HCT116 (cell line): Measurements from ENCODE around the gene AXIN1. TPM values are rescaled to one million over a fixed set of nuclear protein-coding genes. Genes with fewer than 3 reads are reported as not detected.

Source experiments
- ATAC-seq: fragments of 200-7000 bp; cut with Tn5 transposase; 2 replicates; pipeline ENCODE4 v1.9.1; 2020; ENCODE audit warnings: mild to moderate bottlenecking, moderate library complexity
- BruUV-seq: library from RNA; stranded (reverse); fragments of 400-500 nt; replicated peaks from 2 replicates; lab custom pipeline; 2021; lab: Mats Ljungman, UMichigan
- CTCF ChIA-PET: fragments of 300-600 bp; sonication (Branson Sonifier 250); formaldehyde crosslinking; loops from one replicate; lab custom pipeline; 2021; ENCODE audit warnings: antibody characterized with exemption; lab: Charles Lee
- POLR2A ChIA-PET: fragments of 300-600, 350-600 bp; sonication (Branson Sonifier 250); formaldehyde crosslinking; loops from one replicate; lab custom pipeline; 2021; ENCODE audit warnings: antibody characterized with exemption; lab: Charles Lee
- RAD21 ChIA-PET, 2 experiments: fragments of 300-600 bp; sonication (Branson Sonifier 250); formaldehyde crosslinking; loops; one replicate each; lab custom pipeline; 2023; ENCODE audit warnings: low total read pairs in 2 of 2; ENCODE audit not compliant: uncharacterized antibody in 2 of 2, unreplicated experiment in 2 of 2, low non-redundant PET in 1 of 2; lab: Charles Lee
- DNase-seq: peaks from one replicate; pipeline ENCODE4 v3.0.0-alpha.2; 2010; ENCODE audit warnings: low read depth, low spot score
- H2AFZ ChIP-seq: fragments of 200-600 bp; shearing (Covaris generic), sonication (generic); 2 replicates; pipeline ENCODE4 v1.6.1; 2017; ENCODE audit warnings: low read depth, mixed run types, mixed read lengths, antibody characterized with exemption, low read length; ENCODE audit not compliant: poor library complexity, severe bottlenecking
- H3K27ac ChIP-seq: 2 replicates; pipeline ENCODE4 v1.5.1; 2012; ENCODE audit warnings: low read depth, low read length
- H3K27me3 ChIP-seq: fragments of 200-600 bp; sonication (generic); 2 replicates; pipeline ENCODE4 v1.6.1; 2016; ENCODE audit warnings: mixed run types, low read length, mixed read lengths; ENCODE audit not compliant: insufficient read depth
- H3K36me3 ChIP-seq, 2 experiments: fragments of 200-500 bp in 1 of 2; fragments of 200-600 bp in 1 of 2; sonication (Bioruptor generic) in 1 of 2; sonication (generic) in 1 of 2; 2 replicates each; pipeline versions ENCODE4 v1.5.1 to v1.6.1; 2014 to 2016; ENCODE audit warnings: low read length in 2 of 2, inconsistent platforms in 1 of 2, mixed read lengths in 1 of 2, mixed run types in 1 of 2; ENCODE audit not compliant: insufficient read depth in 2 of 2, control insufficient read depth in 1 of 2
- H3K4me1 ChIP-seq, 2 experiments: fragments of 200-600 bp in 1 of 2; sonication (generic) in 1 of 2; 2 replicates each; pipeline versions ENCODE4 v1.5.1 to v1.6.1; 2012 to 2017; ENCODE audit warnings: low read length in 2 of 2, inconsistent platforms in 1 of 2, mild to moderate bottlenecking in 1 of 2, mixed read lengths in 1 of 2, mixed run types in 1 of 2, moderate library complexity in 1 of 2; ENCODE audit not compliant: insufficient read depth in 2 of 2, control insufficient read depth in 1 of 2
- H3K4me2 ChIP-seq: fragments of 200-600 bp; sonication (generic); 2 replicates; pipeline ENCODE4 v1.6.1; 2017; ENCODE audit warnings: mixed run types, low read length, mixed read lengths
- H3K4me3 ChIP-seq, 2 experiments: fragments of 200-600 bp in 1 of 2; sonication (generic) in 1 of 2; replicated peaks in 1 of 2; 2 replicates each; pipeline ENCODE4 v1.5.1; 2011 to 2016; ENCODE audit warnings: low read length in 2 of 2, control low read depth in 1 of 2, low read depth in 1 of 2, mild to moderate bottlenecking in 1 of 2, mixed read lengths in 1 of 2, mixed run types in 1 of 2
- H3K79me2 ChIP-seq: fragments of 200-600 bp; sonication (generic); 2 replicates; pipeline ENCODE4 v1.6.1; 2017; ENCODE audit warnings: mild to moderate bottlenecking, mixed run types, low read length, moderate library complexity, mixed read lengths; ENCODE audit not compliant: insufficient read depth
- H3K9ac ChIP-seq: fragments of 200-600 bp; sonication (generic); 2 replicates; pipeline ENCODE4 v1.6.1; 2016; ENCODE audit warnings: low read length, mixed read lengths
- H3K9me2 ChIP-seq: fragments of 200-600 bp; sonication (generic), shearing (Covaris generic); 2 replicates; pipeline ENCODE4 v1.6.1; 2017; ENCODE audit warnings: mixed run types, mild to moderate bottlenecking, moderate library complexity; ENCODE audit not compliant: insufficient read depth
- H3K9me3 ChIP-seq, 2 experiments: fragments of 200-500 bp in 1 of 2; fragments of 200-600 bp in 1 of 2; sonication (Bioruptor generic) in 1 of 2; sonication (generic) in 1 of 2; 2 replicates each; pipeline ENCODE4 v1.6.1; 2014 to 2017; ENCODE audit warnings: low read length in 2 of 2, mixed read lengths in 2 of 2, inconsistent platforms in 1 of 2, low read depth in 1 of 2, mild to moderate bottlenecking in 1 of 2, mixed run types in 1 of 2, moderate library complexity in 1 of 2; ENCODE audit not compliant: control insufficient read depth in 1 of 2, insufficient read depth in 1 of 2
- H4K20me1 ChIP-seq: fragments of 200-600 bp; sonication (generic), shearing (Covaris generic); 2 replicates; pipeline ENCODE4 v1.6.1; 2017; ENCODE audit warnings: mixed run types, mild to moderate bottlenecking, moderate library complexity; ENCODE audit not compliant: insufficient read depth
- CTCF ChIP-seq, 3 experiments: fragments of 200-600 bp in 1 of 3; sonication (generic) in 1 of 3; IDR thresholded peaks in 2 of 3; conservative IDR thresholded peaks in 1 of 3; 2 replicates each; pipeline ENCODE4 v1.5.1; 2012 to 2017; ENCODE audit warnings: low read depth in 2 of 3, low read length in 2 of 3, antibody characterized with exemption in 1 of 3, borderline replicate concordance in 1 of 3, control low read depth in 1 of 3, mild to moderate bottlenecking in 1 of 3, mixed read lengths in 1 of 3, mixed run types in 1 of 3, moderate library complexity in 1 of 3; ENCODE audit not compliant: insufficient read depth in 1 of 3
- POLR2A ChIP-seq: IDR thresholded peaks from 2 replicates; pipeline ENCODE4 v1.7.0; 2011; ENCODE audit warnings: borderline replicate concordance; ENCODE audit not compliant: insufficient read depth, insufficient read length; ENCODE audit errors: extremely low read depth
- REST ChIP-seq: IDR thresholded peaks from 2 replicates; pipeline ENCODE4 v1.6.1; 2012; ENCODE audit warnings: low read depth
- TCF7L2 ChIP-seq: IDR thresholded peaks from 2 replicates; pipeline ENCODE4 v1.7.0; 2011; ENCODE audit warnings: borderline replicate concordance, inconsistent platforms; ENCODE audit not compliant: insufficient read depth, insufficient read length; ENCODE audit errors: extremely low read depth
- ZFX ChIP-seq: fragments of 450-650 bp; IDR thresholded peaks from 2 replicates; pipeline ENCODE4 v1.6.1; 2017
- intact Hi-C: fragments of 100-400 bp; cut with micrococcal nuclease; formaldehyde crosslinking; loops from 2 replicates; pipeline ENCODE4 v1.10.0; 2022
- total RNA-seq: library from RNA; stranded (reverse); gene quantifications from one replicate; pipeline ENCODE4 v1.2.1, GENCODE V29; 2021; ENCODE audit not compliant: unreplicated experiment

Gene AXIN1
- total RNA-seq, 1 experiment from 2014 or later, result 20.2 TPM

- ChIA-PET POLR2A (no interaction called here), RAD21 (no interaction called here), CTCF (no interaction called here)
- no peaks in the 10 kb centered on the region for H3K9me3 ChIP-seq
- peak overlapping the region; percentile 58 for H3K27ac ChIP-seq
- no peaks in the 10 kb centered on the region for H3K36me3 ChIP-seq
- H4K20me1 ChIP-seq, result no peaks in the 10 kb centered on the region
- intact Hi-C loops, result loop anchor here (10.0 kb wide), 1 partner anchor 97 kb away; no protein-coding TSS in a partner anchor
- TF ChIP-seq REST (no peak), ZFX (no peak), POLR2A (no peak), CTCF (IDR thresholded peaks at IDR 0.05 in 2 of 3, conservative IDR thresholded peaks at IDR 0.05 in 1 of 3; ENCODE audit: borderline replicate concordance in 1 of 3, insufficient read depth in 1 of 3, low read depth in 2 of 3, low read length in 2 of 3) (peak in 2 of 3 experiments; percentile 33 to 35; a peak in 4 of 6 replicates), TCF7L2 (no peak)
- DNase-seq, result peak; percentile 28
- no peaks in the 10 kb centered on the region for H3K27me3 ChIP-seq
- H3K4me1 ChIP-seq, result peaks cover 3 to 22% of the 10 kb centered on the region in 2 experiments; a peak in 2 of 4 replicates
- H3K4me2 ChIP-seq, result peak overlapping the region; percentile 12; the same call in 1 of the 2 replicates
- BruUV-seq, result no TSS peak
- no peak overlapping the region for H2AFZ ChIP-seq
- H3K9me2 ChIP-seq, result no peaks in the 10 kb centered on the region
- no peak overlapping the region for H3K9ac ChIP-seq
- peak; percentile 46 for ATAC-seq
- H3K4me3 ChIP-seq, result no peak overlapping the region
- no peaks in the 10 kb centered on the region for H3K79me2 ChIP-seq
Measured at GRCh38 chr16:397736-398332, 45.3 kb upstream of the AXIN1 start.
